NCI-H146 (cell line): ENCODE results near the gene CS.
"Not testable (repeated sequence)": the region's sequence is repeated elsewhere in the genome, so short reads cannot be mapped to it uniquely, and the experiment has no call there.

Experiments used
- DNase-seq: peaks from one replicate; lab custom pipeline; 2025; lab: John Stamatoyannopoulos, UW

The CS gene

GRCh38 chr12:56321027-56321426 lies 20.9 kb upstream of the CS start:
- DNase-seq, result no peak

DNA sequence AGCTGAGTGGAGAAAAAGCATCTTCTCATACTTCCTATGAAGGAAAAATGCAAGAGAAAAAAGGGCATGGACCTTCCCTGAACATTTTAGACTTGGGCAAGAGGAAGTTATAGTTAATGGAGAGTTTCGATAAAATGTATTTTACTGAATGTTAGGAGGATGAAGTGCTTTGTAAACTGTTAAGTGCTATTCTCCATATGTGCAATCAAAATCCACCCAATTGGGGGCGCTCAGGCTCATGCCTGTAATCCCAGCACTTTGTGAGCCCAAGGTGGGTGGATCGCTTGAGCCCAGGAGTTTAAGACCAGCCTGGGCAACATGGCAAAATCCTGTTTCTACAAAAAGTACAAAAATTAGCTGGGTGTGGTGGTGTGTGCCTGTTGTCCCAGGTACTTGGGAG lies 17.5 kb upstream of the CS start:
- no peak for DNase-seq

- peak; percentile 100 for DNase-seq
Observed at GRCh38 chr12:56315622-56316473, 15.7 kb upstream of the CS start, which contains the start of gene CNPY2. Gene CNPY2 (minus strand): TSS chr12:56315988. CDS start chr12:56315217, 771 bp downstream.

GRCh38 chr12:56315249-56315621 lies 15.1 kb upstream of the CS start:
- DNase-seq, result peak; percentile 54

DNA sequence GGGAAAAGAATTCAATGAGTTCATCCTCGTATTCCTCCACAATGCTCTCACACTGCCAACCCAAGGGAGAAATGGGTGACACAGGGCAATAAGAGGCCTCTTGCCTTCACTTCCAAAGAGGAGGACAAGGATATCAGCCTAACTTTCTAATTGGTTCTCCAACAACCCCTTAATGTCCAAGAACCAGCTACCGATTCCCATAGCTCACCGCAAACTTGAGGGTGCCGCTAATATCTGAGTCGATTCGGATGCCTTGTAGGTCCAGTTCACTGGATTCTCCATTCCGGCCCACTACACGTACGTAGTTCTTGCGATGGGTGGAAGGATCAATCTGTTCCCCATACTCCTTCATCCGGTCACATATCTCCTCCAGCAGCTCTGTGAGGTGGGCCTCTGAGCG lies 10.9 kb upstream of the CS start:
- no peak for DNase-seq

- DNase-seq, result no peak
Observed at GRCh38 chr12:56308714-56309113, 8.6 kb upstream of the CS start.

- DNase-seq, result no peak
Observed at GRCh38 chr12:56307221-56307965, 7.3 kb upstream of the CS start.

DNA sequence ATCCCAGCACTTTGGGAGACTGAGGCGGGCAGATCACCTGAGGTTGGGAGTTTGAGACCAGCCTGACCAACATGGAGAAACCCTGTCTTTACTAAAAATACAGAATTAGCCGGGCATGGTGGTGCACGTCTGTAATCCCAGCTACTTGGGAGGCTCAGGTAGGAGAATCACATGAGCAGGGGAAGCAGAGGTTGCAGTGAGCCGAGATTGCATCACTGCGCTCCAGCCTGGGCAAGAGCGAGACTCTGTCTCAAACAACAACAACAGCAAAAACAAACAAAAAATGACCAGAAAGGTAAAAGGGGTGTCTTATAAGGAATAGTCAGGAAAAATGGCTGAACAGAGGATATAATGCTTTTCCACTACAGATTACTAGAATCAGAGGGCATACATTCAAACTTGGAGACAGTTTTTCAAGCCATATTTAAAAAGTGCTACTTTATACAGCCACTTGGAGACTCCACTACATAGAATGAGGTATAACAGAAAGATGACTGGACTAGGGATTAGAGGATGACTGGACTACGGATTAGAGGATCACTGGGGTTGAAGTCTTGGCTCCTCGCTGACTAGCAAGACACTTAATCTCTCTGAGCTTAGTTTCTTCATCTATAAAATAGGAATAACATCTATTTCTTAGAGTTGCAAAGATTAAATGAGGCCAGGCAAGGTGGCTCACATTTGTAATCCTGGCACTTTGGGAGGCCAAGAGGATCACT lies 4.9 kb upstream of the CS start:
- DNase-seq, result no peak

GRCh38 chr12:56304276-56304675 lies 4.1 kb upstream of the CS start:
- DNase-seq, result no peak

DNA sequence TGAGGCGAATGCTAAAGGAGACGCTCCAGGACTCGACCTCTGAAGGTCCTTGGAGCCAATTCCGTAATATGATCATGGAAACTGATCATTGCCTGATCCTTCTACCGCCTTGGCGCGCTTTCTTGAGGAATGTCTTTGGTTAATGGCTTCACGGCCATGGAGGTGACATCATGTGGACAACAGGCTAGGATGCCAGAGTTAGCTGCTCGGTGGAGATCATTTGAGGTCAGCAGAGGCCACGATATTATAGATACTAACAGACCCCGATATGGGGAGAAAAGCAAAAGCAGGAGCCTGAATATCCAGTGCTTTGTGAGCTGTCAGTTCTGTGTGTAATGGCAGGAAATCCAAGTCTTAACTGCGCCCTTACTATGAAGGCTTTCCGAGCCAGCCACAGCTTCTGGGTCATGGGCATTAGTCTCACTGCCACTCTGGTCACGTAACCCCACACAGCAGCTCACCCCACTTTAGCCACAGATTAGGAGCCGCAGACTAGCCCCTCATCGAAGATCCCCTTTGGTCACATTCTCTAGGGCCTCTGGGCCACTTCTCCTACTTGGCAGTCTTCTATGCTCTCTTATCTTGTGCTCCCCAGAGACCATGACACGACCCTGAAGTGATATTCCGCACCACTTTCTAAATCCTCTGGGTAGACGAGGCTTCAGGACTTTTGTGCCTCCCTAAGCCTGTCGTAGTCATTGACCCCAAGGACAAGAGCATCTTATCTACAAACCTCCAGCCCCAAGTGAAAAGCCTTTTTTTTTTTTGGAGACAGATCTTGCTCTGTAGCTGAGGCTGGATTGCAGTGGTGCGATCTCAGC lies 724 bp upstream of the CS start:
- DNase-seq, result no peak

- DNase-seq, result peak; percentile 55
Observed at GRCh38 chr12:56299308-56299852, 750 bp downstream of the CS start.

DNA sequence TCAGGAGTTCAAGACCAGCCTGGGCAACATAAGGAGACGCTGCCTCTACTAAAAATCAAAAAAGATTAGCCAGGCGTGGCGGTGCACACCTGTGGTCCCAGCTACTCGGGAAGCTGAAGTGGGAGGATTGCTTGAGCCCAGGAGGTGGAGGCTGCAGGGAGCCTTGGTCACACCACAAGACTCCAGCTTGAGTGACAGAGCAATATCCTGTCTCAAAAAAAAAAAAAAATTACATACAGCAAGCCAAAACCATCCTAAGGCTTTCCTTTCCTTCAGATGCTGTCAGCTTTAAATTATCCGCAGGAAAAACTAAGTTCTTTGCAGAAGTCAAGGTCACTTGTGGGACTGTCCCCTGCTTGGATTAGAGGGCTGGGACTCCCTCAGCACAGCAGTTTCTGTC lies 1.3 kb downstream of the CS start:
- DNase-seq, result no peak

DNA sequence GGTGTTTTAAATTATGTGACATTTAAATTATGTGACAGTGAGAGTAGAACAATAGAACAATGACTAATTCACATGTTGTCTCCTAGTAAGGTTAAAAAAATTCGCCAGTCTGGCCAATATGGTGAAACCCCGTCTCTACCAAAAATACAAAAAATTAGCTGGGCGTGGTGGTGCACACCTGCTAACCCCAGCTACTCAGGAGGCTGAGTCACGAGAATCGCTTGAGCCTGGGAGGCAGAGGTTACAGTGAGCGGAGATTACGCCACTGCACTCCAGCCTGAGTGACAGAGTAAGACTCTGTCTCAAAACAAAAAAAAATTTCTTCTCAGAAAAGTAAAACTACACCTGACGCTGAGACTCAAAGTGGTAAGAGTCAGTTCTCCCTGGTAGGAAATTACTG lies 2.7 kb downstream of the CS start:
- no peak for DNase-seq

DNA sequence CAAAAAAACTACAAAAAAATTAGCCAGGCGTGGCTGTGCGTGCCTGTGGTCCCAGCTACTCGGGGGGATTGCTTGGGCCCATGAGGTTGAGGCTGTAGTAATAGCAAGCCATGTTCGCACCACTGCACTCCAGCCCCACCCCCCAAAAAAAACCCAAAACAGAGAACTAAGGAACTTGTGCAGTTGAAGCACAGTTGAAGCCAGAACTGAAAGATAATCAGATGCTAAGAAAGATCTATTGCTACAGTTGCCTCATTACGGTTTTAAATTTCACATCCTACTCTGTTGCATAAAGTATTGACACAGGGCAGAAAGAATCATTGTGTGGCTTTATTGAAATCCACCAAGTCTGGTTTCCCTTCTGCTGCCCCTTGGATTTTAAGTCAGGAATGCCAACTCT lies 3.8 kb downstream of the CS start:
- DNase-seq, result no peak

DNA sequence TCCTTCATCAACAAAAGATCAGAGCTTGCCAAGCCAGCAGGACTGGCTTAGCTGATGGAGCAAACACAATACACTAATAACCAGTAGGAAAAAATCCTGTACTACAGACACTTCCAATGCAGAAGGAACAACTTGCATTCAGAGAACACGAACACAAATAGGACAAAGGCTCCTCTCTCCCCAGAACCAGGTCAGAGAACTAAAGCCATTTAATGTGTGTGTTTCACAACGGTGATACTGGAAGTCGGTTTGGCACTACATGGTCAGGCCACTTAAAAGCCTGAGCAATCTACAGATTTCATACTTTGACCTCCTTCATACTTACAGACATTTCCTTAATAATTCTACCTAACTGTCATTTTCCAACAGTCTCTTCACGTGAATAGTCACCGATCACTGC lies 6.3 kb downstream of the CS start:
- no peak for DNase-seq

GRCh38 chr12:56288705-56289387 lies 11.3 kb downstream of the CS start:
- no peak for DNase-seq

DNA sequence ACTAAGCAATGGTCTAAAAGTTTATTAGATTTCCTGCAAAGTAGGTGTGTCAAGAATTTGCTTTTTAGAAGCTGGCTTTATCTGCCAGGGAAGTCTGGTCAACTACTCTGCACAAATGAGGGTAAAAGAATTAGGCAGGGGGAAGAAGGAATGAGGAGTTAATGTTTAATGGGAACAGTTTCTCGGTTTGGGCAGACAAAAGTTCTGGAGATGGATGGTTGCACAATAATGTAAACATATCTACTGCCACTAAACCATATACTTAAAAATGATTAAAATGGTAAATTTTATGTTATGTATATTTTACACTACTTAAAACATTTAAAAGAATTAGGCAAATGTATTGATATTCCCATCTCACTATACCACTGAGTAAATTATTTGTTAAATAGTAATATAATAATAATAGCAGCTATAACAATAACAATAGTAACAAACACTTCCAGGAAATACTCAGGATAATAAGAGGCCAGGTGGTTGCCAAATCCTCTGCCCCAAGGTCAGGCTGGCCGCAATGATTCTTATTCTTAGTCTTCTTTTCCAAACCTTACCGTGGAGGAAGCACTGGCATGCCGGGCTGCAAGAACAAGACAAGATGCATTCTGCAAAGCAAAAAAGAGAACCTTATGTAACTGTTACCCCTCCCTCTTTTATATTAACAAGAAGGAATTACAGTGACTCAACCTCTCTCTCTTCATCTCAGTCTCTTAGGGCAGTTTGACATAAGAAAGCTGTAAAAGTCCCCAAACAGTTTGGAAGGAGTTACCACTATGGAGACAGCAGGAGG lies 13.9 kb downstream of the CS start:
- no peak for DNase-seq

DNA sequence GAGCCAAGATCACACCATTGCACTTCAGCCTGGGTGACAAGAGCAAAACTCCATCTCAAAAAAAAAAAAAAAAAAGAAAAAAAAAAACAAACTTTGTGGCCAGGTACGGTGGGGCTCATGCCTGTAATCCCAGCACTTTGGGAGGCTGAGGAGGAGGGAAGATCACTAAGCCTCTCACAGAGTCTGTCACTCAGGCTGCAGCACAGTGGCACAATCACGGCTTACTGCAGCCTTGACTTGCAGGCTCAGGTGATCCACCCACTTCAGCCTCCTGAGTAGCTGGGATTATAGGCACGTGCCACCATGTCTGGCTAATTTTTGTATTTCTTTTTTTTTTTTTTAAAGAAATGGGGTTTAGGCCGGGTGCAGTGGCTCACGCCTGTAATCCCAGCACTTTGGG lies 15.9 kb downstream of the CS start:
- DNase-seq, result not testable (repeated sequence)

GRCh38 chr12:56282579-56282978 lies 17.6 kb downstream of the CS start:
- DNase-seq, result no peak

- DNase-seq, result no peak
Observed at GRCh38 chr12:56282030-56282429, 18.1 kb downstream of the CS start.
